HFFc6 (cell line): ENCODE data around the gene SCAF11. TPM values are rescaled to one million over a fixed set of nuclear protein-coding genes. Genes with fewer than 3 reads are reported as not detected.

ENCODE experiments used
- DNase-seq: peaks from one replicate; pipeline ENCODE4 v3.0.0-alpha.2; 2018
- H3K27ac Mint-ChIP-seq: 2 replicates; pipeline ENCODE4 v1.8.0; 2020; ENCODE audit warnings: mild to moderate bottlenecking, mixed read lengths
- H3K27me3 Mint-ChIP-seq: 2 replicates; pipeline ENCODE4 v1.8.0; 2021; ENCODE audit warnings: mild to moderate bottlenecking, moderate library complexity, mixed read lengths; ENCODE audit not compliant: insufficient read depth
- H3K36me3 Mint-ChIP-seq: 2 replicates; pipeline ENCODE4 v1.8.0; 2021; ENCODE audit warnings: low read depth, mixed read lengths
- H3K4me1 Mint-ChIP-seq: 2 replicates; pipeline ENCODE4 v1.8.0; 2020; ENCODE audit warnings: low read depth, mixed read lengths
- H3K4me3 Mint-ChIP-seq: 2 replicates; pipeline ENCODE4 v1.8.0; 2020; ENCODE audit warnings: mild to moderate bottlenecking, moderate library complexity, mixed read lengths
- H3K9me3 Mint-ChIP-seq: 2 replicates; pipeline ENCODE4 v1.8.0; 2020; ENCODE audit warnings: mild to moderate bottlenecking, mixed read lengths
- total RNA-seq, 6 experiments: library from RNA; stranded (reverse); fragmentation: NEBNext Ultra II Directional; extraction: Animal tissue kit (Norgen Biotek cat#: 25700); gene quantifications; 2 replicates in 1 of 6; 3 replicates in 5 of 6; pipeline ENCODE4 v1.2.3, GENCODE V29; 2021
- TF ChIP-seq, protein P1 (sequence below): fragments of 200-600 bp; sonication (generic); IDR thresholded peaks from 2 replicates; pipeline ENCODE4 v1.5.0; 2021; ENCODE audit warnings: antibody characterized with exemption, mild to moderate bottlenecking

Gene SCAF11
- total RNA-seq, 6 experiments from 2014 or later, result 108 to 130 (median 115) TPM

GRCh38 chr12:45989721-45990467, 480 bp downstream of the SCAF11 start:
- Mint-ChIP-seq H3K27ac (peak overlapping the region; percentile 96), H3K36me3 (peaks cover 34% of the 10 kb centered on the region), H3K4me3 (peak overlapping the region; percentile 94), H3K4me1 (peaks cover 54% of the 10 kb centered on the region), H3K27me3 (no peaks in the 10 kb centered on the region; the same call in 1 of the 2 replicates), H3K9me3 (no peaks in the 10 kb centered on the region)
- DNase-seq, result peak; percentile 47
- TF ChIP-seq, protein P1, sequence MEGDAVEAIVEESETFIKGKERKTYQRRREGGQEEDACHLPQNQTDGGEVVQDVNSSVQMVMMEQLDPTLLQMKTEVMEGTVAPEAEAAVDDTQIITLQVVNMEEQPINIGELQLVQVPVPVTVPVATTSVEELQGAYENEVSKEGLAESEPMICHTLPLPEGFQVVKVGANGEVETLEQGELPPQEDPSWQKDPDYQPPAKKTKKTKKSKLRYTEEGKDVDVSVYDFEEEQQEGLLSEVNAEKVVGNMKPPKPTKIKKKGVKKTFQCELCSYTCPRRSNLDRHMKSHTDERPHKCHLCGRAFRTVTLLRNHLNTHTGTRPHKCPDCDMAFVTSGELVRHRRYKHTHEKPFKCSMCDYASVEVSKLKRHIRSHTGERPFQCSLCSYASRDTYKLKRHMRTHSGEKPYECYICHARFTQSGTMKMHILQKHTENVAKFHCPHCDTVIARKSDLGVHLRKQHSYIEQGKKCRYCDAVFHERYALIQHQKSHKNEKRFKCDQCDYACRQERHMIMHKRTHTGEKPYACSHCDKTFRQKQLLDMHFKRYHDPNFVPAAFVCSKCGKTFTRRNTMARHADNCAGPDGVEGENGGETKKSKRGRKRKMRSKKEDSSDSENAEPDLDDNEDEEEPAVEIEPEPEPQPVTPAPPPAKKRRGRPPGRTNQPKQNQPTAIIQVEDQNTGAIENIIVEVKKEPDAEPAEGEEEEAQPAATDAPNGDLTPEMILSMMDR, result no peak

DNA sequence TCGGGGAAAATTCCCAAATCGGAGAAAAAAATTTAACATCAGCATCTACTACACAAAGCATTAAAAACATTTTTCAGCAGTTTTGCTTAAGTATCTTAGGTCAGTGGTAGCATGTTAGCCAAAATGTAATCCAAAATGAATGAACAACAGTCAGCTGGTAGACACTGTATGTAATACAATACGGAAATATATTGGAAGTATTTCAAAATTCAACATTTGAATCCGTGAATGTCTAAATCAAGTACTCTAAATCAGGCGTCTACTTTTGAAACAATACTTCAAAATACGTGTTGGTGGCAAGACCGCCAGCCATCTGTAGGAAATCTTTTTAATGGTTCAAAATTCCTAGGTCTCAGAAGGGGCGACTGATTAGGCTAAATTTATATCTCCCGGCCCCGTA, 1.1 kb downstream of the SCAF11 start:
- DNase-seq, result no peak
- TF ChIP-seq, protein P1, result no peak
- H3K27ac Mint-ChIP-seq, result peak overlapping the region; percentile 96
- no peaks in the 10 kb centered on the region for H3K9me3 Mint-ChIP-seq
- peaks cover 57% of the 10 kb centered on the region for H3K4me1 Mint-ChIP-seq
- no peaks in the 10 kb centered on the region; the same call in 1 of the 2 replicates for H3K27me3 Mint-ChIP-seq
- H3K4me3 Mint-ChIP-seq, result peak overlapping the region; percentile 94
- peaks cover 35% of the 10 kb centered on the region for H3K36me3 Mint-ChIP-seq

DNA sequence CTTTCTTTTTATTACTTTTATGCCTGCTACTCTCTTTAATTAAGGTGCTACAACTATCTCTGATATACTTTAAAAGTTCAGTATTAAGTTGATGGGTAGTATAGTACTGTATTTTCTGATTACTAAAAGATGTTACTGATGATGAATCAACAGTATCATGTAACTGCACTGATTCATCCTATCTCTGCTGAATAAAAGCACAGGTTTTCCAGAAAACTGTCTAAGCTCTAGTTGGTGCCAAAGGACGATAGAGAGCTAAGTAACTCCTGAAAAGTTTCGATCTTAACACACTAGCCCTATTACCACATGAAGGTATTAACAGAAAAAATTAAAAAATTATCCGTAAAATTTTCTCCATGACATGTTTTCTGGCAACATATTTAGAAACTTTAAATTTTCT, 2.1 kb downstream of the SCAF11 start:
- H3K36me3 Mint-ChIP-seq, result peaks cover 35% of the 10 kb centered on the region
- TF ChIP-seq, protein P1, result no peak
- DNase-seq, result peak; percentile 70
- no peaks in the 10 kb centered on the region; the same call in 1 of the 2 replicates for H3K27me3 Mint-ChIP-seq
- peak overlapping the region; percentile 96 for H3K27ac Mint-ChIP-seq
- peaks cover 66% of the 10 kb centered on the region for H3K4me1 Mint-ChIP-seq
- H3K4me3 Mint-ChIP-seq, result peak overlapping the region; percentile 94
- H3K9me3 Mint-ChIP-seq, result no peaks in the 10 kb centered on the region

DNA sequence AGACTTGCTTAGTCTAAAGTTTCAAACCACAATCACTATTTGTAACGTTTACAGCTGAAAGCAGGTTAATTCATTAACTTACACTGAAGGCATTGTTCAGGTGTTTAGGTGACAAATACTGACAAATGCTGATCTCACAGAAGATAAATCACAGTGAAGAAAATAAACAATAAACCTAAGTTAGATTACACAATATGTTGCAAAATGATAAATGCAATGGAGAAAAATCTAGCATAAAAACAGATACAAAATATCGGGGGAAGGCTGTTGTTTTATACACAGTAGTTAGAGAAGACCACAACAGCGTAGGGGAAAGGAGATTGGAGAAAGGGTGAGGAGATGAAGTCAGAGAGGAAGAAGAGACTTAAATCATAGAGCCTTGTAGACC, 3.0 kb downstream of the SCAF11 start:
- DNase-seq, result no peak
- TF ChIP-seq, protein P1, result no peak
- H3K4me1 Mint-ChIP-seq, result peaks cover 69% of the 10 kb centered on the region
- H3K36me3 Mint-ChIP-seq, result peaks cover 35% of the 10 kb centered on the region
- H3K27ac Mint-ChIP-seq, result peak overlapping the region; percentile 96
- H3K27me3 Mint-ChIP-seq, result no peaks in the 10 kb centered on the region; the same call in 1 of the 2 replicates
- H3K4me3 Mint-ChIP-seq, result peak overlapping the region; percentile 94
- H3K9me3 Mint-ChIP-seq, result no peaks in the 10 kb centered on the region

GRCh38 chr12:45986641-45987339, 3.6 kb downstream of the SCAF11 start:
- H3K36me3 Mint-ChIP-seq, result peaks cover 35% of the 10 kb centered on the region
- H3K27me3 Mint-ChIP-seq, result no peaks in the 10 kb centered on the region; the same call in 1 of the 2 replicates
- no peak for DNase-seq
- H3K27ac Mint-ChIP-seq, result peak overlapping the region; percentile 23
- TF ChIP-seq, protein P1, result no peak
- peaks cover 63% of the 10 kb centered on the region for H3K4me1 Mint-ChIP-seq
- H3K4me3 Mint-ChIP-seq, result peak overlapping the region; percentile 94
- H3K9me3 Mint-ChIP-seq, result no peaks in the 10 kb centered on the region
